Measurements from ENCODE around the gene JPT1. TPM values are rescaled to one million over a fixed set of nuclear protein-coding genes. Genes with fewer than 3 reads are reported as not detected.
"Not testable (repeated sequence)": the region's sequence is repeated elsewhere in the genome, so short reads cannot be mapped to it uniquely, and the experiment has no call there.

JPT1 gene
- total and polyA plus RNA-seq, 8 donors = 7.5 to 33.1 (median 17.5) TPM

GRCh38 chr17:75174996-75175395 is 20.7 kb upstream of the JPT1 start:
- no peak for FAIRE-seq
- H3K4me1 ChIP-seq = peaks cover 0 to 4% (median 0%) of the 10 kb centered on the region in 3 donors
- no peak overlapping the region for H3K4me3 ChIP-seq
- no peak for ATAC-seq
- no peak overlapping the region for H3K27ac ChIP-seq
- intact Hi-C loops (cut with DNase I) = loop anchor here in 1 of 3 donors (10.0 kb wide), 1 partner anchor 50 kb away; no protein-coding TSS in a partner anchor
- no peaks in the 10 kb centered on the region for H3K9me3 ChIP-seq
- peaks cover 0 to 47% (median 17%) of the 10 kb centered on the region in 3 donors for H3K36me3 ChIP-seq
- no peaks in the 10 kb centered on the region for H3K27me3 ChIP-seq
- WGBS, 2 donors = 93 to 94% methylated on average over 11 of the region's 11 CpGs
- TF ChIP-seq CTCF (IDR thresholded peaks at IDR 0.05) = no peak
- DNase-seq = peak in 1 of 6 donors; percentile 29

- no peaks in the 10 kb centered on the region for H3K9me3 ChIP-seq
- DNase-seq = peak in 1 of 6 donors; percentile 5
- intact Hi-C loops (cut with DNase I) = loop anchor here in 1 of 3 donors (10.0 kb wide), 1 partner anchor 49 kb away; no protein-coding TSS in a partner anchor
- H3K27me3 ChIP-seq = no peaks in the 10 kb centered on the region
- no peak for TF ChIP-seq CTCF (IDR thresholded peaks at IDR 0.05)
- ATAC-seq = no peak
- H3K4me3 ChIP-seq = no peak overlapping the region
- no peaks in the 10 kb centered on the region for H3K4me1 ChIP-seq
- H3K36me3 ChIP-seq = peaks cover 0 to 42% (median 17%) of the 10 kb centered on the region in 3 donors
- WGBS, 2 donors = 87 to 88% methylated on average over 4 of the region's 4 CpGs
- H3K27ac ChIP-seq = no peak overlapping the region
- FAIRE-seq = no peak
Observed at GRCh38 chr17:75173526-75173925, 19.2 kb upstream of the JPT1 start.

- intact Hi-C loops (cut with DNase I) = no loop called here
- H3K27me3 ChIP-seq = no peaks in the 10 kb centered on the region
- H3K36me3 ChIP-seq = peaks cover 0 to 27% (median 11%) of the 10 kb centered on the region in 3 donors
- H3K4me1 ChIP-seq = no peaks in the 10 kb centered on the region
- FAIRE-seq (no peak), DNase-seq (no peak), ATAC-seq (no peak)
- 76 to 82% methylated on average over 4 of the region's 4 CpGs for WGBS, 2 donors
- no peak overlapping the region for H3K4me3 ChIP-seq
- TF ChIP-seq CTCF (IDR thresholded peaks at IDR 0.05) = no peak
- no peaks in the 10 kb centered on the region for H3K9me3 ChIP-seq
- H3K27ac ChIP-seq = no peak overlapping the region
Observed at GRCh38 chr17:75168998-75169397, 14.7 kb upstream of the JPT1 start.

- H3K4me3 ChIP-seq; H3K4me1 ChIP-seq; H3K9me3 ChIP-seq; H3K27ac ChIP-seq; H3K27me3 ChIP-seq; intact Hi-C loops (cut with DNase I); FAIRE-seq; ATAC-seq: not testable (repeated sequence)
- H3K36me3 ChIP-seq = peaks cover 0 to 10% (median 6%) of the 10 kb centered on the region in 3 donors
- 96 to 98% methylated on average over 15 of the region's 15 CpGs for WGBS, 2 donors
- DNase-seq = peak in 1 of 6 donors; percentile 8
Observed at GRCh38 chr17:75164606-75165005, 10.3 kb upstream of the JPT1 start.

GRCh38 chr17:75163074-75163473 is 8.8 kb upstream of the JPT1 start:
- H3K27ac ChIP-seq = no peak overlapping the region
- no peaks in the 10 kb centered on the region for H3K4me1 ChIP-seq
- no peaks in the 10 kb centered on the region for H3K27me3 ChIP-seq
- ATAC-seq = no peak
- H3K36me3 ChIP-seq = peaks cover 0 to 10% (median 6%) of the 10 kb centered on the region in 3 donors
- FAIRE-seq = no peak
- WGBS, 2 donors = 85 to 88% methylated on average over 5 of the region's 5 CpGs
- no peak for TF ChIP-seq CTCF (IDR thresholded peaks at IDR 0.05)
- H3K9me3 ChIP-seq = no peaks in the 10 kb centered on the region
- intact Hi-C loops (cut with DNase I) = no loop called here
- DNase-seq = peak in 1 of 6 donors; percentile 14
- no peak overlapping the region for H3K4me3 ChIP-seq

Measured in pancreas (tissue), 10 donors.